CD4-positive, CD25-positive, alpha-beta regulatory T cell (primary cell): Measurements from ENCODE around the gene ENTPD2. TPM values are rescaled to one million over a fixed set of nuclear protein-coding genes. Genes with fewer than 3 reads are reported as not detected.

Experiments used
- ATAC-seq, 2 donors: fragments of 150-1000 bp; cut with Tn5 transposase; one replicate each; pipeline ENCODE4 v1.10.0; 2021; ENCODE audit warnings: low read depth in 2 of 2, moderate number of reproducible peaks in 2 of 2, moderate library complexity in 1 of 2
- DNase-seq, 3 donors: peaks; one replicate each; pipeline versions ENCODE4 v3.0.0 to v3.0.0-alpha.2; 2012 to 2022; ENCODE audit warnings: mixed read lengths in 1 of 3
- H3K27ac ChIP-seq: one replicate; pipeline ENCODE4 v1.7.0; 2013; ENCODE audit warnings: mild to moderate bottlenecking, low read length; ENCODE audit not compliant: insufficient read depth, poor library complexity, severe bottlenecking
- H3K27me3 ChIP-seq: one replicate; pipeline ENCODE4 v1.7.0; 2013; ENCODE audit warnings: low read length; ENCODE audit not compliant: control insufficient read depth, insufficient read depth
- H3K36me3 ChIP-seq: one replicate; pipeline ENCODE4 v1.7.0; 2013; ENCODE audit warnings: mild to moderate bottlenecking, low read length, moderate library complexity; ENCODE audit not compliant: control insufficient read depth, insufficient read depth
- H3K4me1 ChIP-seq: 2 replicates; pipeline ENCODE4 v1.7.0; 2013; ENCODE audit warnings: mild to moderate bottlenecking, low read length; ENCODE audit not compliant: insufficient read depth, control insufficient read depth, poor library complexity, severe bottlenecking
- H3K4me3 ChIP-seq: one replicate; pipeline ENCODE4 v1.7.0; 2013; ENCODE audit warnings: low read depth, mild to moderate bottlenecking, low read length, moderate library complexity
- H3K9me3 ChIP-seq, 2 experiments: 1 replicate in 1 of 2; 2 replicates in 1 of 2; pipeline ENCODE4 v1.7.0; 2013; ENCODE audit warnings: low read length in 2 of 2, mild to moderate bottlenecking in 1 of 2, moderate library complexity in 1 of 2; ENCODE audit not compliant: control insufficient read depth in 2 of 2
- H3K27ac Mint-ChIP-seq, 3 donors: one replicate each; pipeline ENCODE4 v1.8.0; 2020 to 2022; ENCODE audit warnings: mild to moderate bottlenecking in 3 of 3, mixed read lengths in 3 of 3, moderate library complexity in 2 of 3
- H3K27me3 Mint-ChIP-seq: one replicate; pipeline ENCODE4 v1.8.0; 2022; ENCODE audit warnings: mild to moderate bottlenecking, mixed read lengths
- H3K36me3 Mint-ChIP-seq: one replicate; pipeline ENCODE4 v1.8.0; 2020; ENCODE audit warnings: mixed read lengths
- H3K4me1 Mint-ChIP-seq, 4 donors: one replicate each; pipeline ENCODE4 v1.8.0; 2020 to 2022; ENCODE audit warnings: mixed read lengths in 4 of 4, mild to moderate bottlenecking in 1 of 4
- H3K4me3 Mint-ChIP-seq, 4 donors: one replicate each; pipeline ENCODE4 v1.8.0; 2020 to 2022; ENCODE audit warnings: mild to moderate bottlenecking in 4 of 4, mixed read lengths in 4 of 4, moderate library complexity in 3 of 4
- H3K9me3 Mint-ChIP-seq, 7 donors: one replicate each; pipeline ENCODE4 v1.8.0; 2020 to 2022; ENCODE audit warnings: mixed read lengths in 7 of 7, mild to moderate bottlenecking in 3 of 7, moderate library complexity in 2 of 7
- polyA plus RNA-seq, 4 donors: library from polyadenylated mRNA; unstranded; fragments of 300-500 nt; fragmentation: Illumina TruSeq; gene quantifications; one replicate each; pipeline ENCODE4 v1.2.3, GENCODE V29; 2021
- total RNA-seq: library from RNA; stranded (reverse); gene quantifications from one replicate; pipeline ENCODE4 v1.2.3, GENCODE V29; 2022

ENTPD2 gene
- total and polyA plus RNA-seq, 5 donors from 2014 or later = not detected

DNA sequence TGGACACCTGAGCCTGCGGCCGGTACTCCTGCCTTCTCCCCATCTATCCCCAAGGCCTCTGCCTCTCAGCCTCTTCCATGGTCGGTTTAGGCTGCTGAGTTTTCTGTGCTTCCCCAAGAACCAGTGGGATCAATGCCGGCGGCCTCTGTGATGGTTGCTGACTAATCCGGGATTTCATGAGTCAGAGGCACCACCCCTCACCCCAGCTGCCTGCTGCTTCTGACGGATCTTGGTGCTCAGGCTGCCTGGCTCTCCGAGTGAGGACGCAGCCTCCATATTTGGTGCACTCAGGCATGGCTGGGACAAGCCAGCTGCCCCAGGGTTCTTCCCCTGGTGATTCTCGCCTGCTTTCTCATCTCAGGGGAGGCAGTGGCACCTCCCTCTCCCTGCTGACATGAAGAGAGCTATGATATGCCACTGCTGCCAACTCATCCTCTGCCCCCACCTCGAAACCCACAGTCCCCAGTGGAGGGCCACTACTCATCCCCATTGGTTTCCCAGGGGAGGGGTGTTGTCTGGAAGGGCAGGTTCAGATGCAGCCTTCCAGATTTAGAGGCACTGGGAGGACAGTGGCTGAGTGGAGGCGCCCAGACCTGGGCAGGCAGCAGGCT, 29.6 kb upstream of the ENTPD2 start:
- Histone ChIP-seq H3K9me3 (no peaks in the 10 kb centered on the region), H3K4me1 (peaks cover 30% of the 10 kb centered on the region), H3K36me3 (peaks cover 11% of the 10 kb centered on the region), H3K27ac (no peak overlapping the region), H3K4me3 (no peak overlapping the region), H3K27me3 (no peaks in the 10 kb centered on the region)
- no peak for DNase-seq
- Mint-ChIP-seq H3K36me3 (peaks cover 6% of the 10 kb centered on the region), H3K27ac (no peak overlapping the region), H3K9me3 (peaks cover 0 to 2% (median 0%) of the 10 kb centered on the region in 7 donors), H3K4me1 (peaks cover 10 to 26% (median 18%) of the 10 kb centered on the region in 4 donors), H3K27me3 (no peaks in the 10 kb centered on the region), H3K4me3 (peak overlapping the region in 2 of 4 donors; percentile 54 to 63)
- no peak for ATAC-seq

- H3K27me3 Mint-ChIP-seq = no peaks in the 10 kb centered on the region
- no peak overlapping the region for H3K27ac Mint-ChIP-seq
- peak overlapping the region in 2 of 4 donors; percentile 28 to 49 for H3K4me3 Mint-ChIP-seq
- H3K36me3 Mint-ChIP-seq = peaks cover 6% of the 10 kb centered on the region
- Histone ChIP-seq H3K27ac (no peak overlapping the region), H3K4me1 (peaks cover 34% of the 10 kb centered on the region), H3K27me3 (no peaks in the 10 kb centered on the region), H3K36me3 (peaks cover 11% of the 10 kb centered on the region), H3K4me3 (no peak overlapping the region), H3K9me3 (no peaks in the 10 kb centered on the region)
- DNase-seq (no peak), ATAC-seq (no peak)
- peaks cover 5 to 22% (median 12%) of the 10 kb centered on the region in 4 donors for H3K4me1 Mint-ChIP-seq
- H3K9me3 Mint-ChIP-seq = peaks cover 0 to 2% (median 0%) of the 10 kb centered on the region in 7 donors
Observed at GRCh38 chr9:137082925-137083290, 29.0 kb upstream of the ENTPD2 start.

DNA sequence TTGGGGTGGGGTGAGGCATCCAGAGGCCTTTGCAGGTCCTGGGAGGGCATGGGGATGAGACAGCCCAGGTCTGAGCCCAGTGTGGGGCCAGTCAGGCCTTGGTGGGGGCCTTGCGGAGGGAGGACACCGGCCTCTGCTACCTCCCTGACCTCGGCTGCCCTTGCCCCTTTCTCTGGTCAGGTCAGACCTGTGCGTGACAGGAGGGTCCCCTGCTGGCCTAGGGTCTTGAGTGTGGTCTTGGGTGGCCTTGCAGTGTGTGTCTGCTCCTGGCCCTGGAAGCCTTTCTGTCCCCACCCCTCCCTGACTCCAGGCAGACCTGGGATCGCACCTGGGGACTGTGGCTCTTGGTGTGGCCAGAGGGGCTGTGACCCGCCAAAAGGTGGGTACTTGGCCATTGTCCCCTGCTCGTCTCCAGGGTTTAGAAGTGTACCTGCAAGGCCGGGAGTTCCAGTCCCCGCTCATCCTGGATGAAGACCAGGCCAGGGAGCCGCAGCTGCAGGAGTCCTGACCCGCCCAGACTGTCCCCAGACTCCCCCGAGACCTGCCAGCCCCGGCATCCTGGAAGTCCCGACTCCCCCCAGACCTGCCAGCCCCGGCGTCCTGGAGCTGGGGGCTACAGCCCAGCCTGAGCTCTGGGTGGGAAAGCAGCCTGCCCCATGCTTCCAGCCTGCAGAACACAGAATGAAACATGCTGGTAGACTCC, 28.5 kb upstream of the ENTPD2 start:
- H3K27ac ChIP-seq = no peak overlapping the region
- no peaks in the 10 kb centered on the region for H3K27me3 ChIP-seq
- Mint-ChIP-seq H3K9me3 (no peaks in the 10 kb centered on the region), H3K4me3 (peak overlapping the region in 3 of 4 donors; percentile 15 to 49 (median 28)), H3K27ac (no peak overlapping the region), H3K27me3 (no peaks in the 10 kb centered on the region), H3K4me1 (peaks cover 0 to 17% (median 9%) of the 10 kb centered on the region in 4 donors), H3K36me3 (peaks cover 6% of the 10 kb centered on the region)
- H3K36me3 ChIP-seq = peaks cover 11% of the 10 kb centered on the region
- ATAC-seq = no peak
- no peak overlapping the region for H3K4me3 ChIP-seq
- H3K4me1 ChIP-seq = peaks cover 29% of the 10 kb centered on the region
- DNase-seq = no peak
- H3K9me3 ChIP-seq = no peaks in the 10 kb centered on the region

DNA sequence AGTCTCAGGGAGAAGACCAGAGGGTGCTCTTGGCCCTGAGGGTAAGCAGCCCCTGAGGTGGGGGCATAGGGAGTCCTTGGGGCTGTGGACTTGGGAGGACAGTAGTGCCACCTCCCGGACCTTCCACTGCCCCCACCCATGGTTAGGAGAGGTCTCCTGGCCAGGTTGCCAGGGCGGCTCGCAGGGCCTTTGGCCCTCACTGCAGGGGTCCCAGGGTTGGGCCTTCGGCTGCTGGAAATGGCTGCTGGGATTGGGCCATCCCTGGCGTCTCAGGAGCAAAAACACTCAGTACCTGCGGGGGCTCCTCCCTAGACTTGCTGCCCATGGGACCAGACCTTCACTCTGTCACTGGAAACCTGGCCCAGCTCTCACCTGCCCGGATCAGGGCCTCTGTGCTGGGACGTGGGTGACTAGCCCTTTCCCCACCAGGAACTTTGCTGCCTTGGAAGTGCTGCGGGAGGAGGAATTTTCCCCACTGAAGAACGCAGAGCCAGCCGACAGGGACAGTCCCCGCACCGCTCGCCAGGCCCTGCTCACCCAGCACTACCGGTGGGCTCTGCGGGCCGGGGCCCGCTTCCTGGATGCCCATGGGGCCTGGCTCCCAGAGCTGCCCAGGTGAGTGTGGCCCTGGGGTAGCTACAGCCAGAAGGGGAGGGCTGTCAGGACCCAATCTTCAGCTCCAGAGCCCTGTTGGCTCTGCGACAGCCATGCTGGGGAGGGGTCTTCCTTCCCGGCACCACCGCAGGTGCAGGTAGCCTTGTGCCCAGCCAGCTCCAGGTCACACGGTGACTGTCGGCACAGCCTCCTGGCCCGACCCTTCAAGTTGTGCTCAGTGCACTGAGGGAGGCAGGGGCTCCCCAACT, 26.6 kb upstream of the ENTPD2 start:
- no peak for ATAC-seq
- H3K4me1 Mint-ChIP-seq = peaks cover 0 to 9% (median 2%) of the 10 kb centered on the region in 4 donors
- H3K27me3 Mint-ChIP-seq = no peaks in the 10 kb centered on the region
- H3K27me3 ChIP-seq = no peaks in the 10 kb centered on the region
- H3K36me3 ChIP-seq = peaks cover 11% of the 10 kb centered on the region
- no peaks in the 10 kb centered on the region for H3K9me3 Mint-ChIP-seq
- H3K27ac ChIP-seq = no peak overlapping the region
- no peak for DNase-seq
- peaks cover 6% of the 10 kb centered on the region for H3K36me3 Mint-ChIP-seq
- H3K4me1 ChIP-seq = peaks cover 20% of the 10 kb centered on the region
- H3K4me3 ChIP-seq = no peak overlapping the region
- no peak overlapping the region for H3K27ac Mint-ChIP-seq
- H3K9me3 ChIP-seq = no peaks in the 10 kb centered on the region
- H3K4me3 Mint-ChIP-seq = no peak overlapping the region

- peaks cover 0 to 7% (median 0%) of the 10 kb centered on the region in 4 donors for H3K4me1 Mint-ChIP-seq
- no peaks in the 10 kb centered on the region for H3K27me3 ChIP-seq
- ATAC-seq (no peak), DNase-seq (no peak)
- H3K4me3 Mint-ChIP-seq = peak overlapping the region in 2 of 4 donors; percentile 43 to 62
- H3K36me3 Mint-ChIP-seq = peaks cover 6% of the 10 kb centered on the region
- H3K36me3 ChIP-seq = peaks cover 11% of the 10 kb centered on the region
- no peaks in the 10 kb centered on the region for H3K9me3 ChIP-seq
- H3K27me3 Mint-ChIP-seq = no peaks in the 10 kb centered on the region
- no peaks in the 10 kb centered on the region for H3K9me3 Mint-ChIP-seq
- no peak overlapping the region for H3K4me3 ChIP-seq
- H3K4me1 ChIP-seq = peaks cover 14% of the 10 kb centered on the region
- H3K27ac Mint-ChIP-seq = no peak overlapping the region
- no peak overlapping the region for H3K27ac ChIP-seq
Observed at GRCh38 chr9:137079401-137079787, 25.5 kb upstream of the ENTPD2 start.

DNA sequence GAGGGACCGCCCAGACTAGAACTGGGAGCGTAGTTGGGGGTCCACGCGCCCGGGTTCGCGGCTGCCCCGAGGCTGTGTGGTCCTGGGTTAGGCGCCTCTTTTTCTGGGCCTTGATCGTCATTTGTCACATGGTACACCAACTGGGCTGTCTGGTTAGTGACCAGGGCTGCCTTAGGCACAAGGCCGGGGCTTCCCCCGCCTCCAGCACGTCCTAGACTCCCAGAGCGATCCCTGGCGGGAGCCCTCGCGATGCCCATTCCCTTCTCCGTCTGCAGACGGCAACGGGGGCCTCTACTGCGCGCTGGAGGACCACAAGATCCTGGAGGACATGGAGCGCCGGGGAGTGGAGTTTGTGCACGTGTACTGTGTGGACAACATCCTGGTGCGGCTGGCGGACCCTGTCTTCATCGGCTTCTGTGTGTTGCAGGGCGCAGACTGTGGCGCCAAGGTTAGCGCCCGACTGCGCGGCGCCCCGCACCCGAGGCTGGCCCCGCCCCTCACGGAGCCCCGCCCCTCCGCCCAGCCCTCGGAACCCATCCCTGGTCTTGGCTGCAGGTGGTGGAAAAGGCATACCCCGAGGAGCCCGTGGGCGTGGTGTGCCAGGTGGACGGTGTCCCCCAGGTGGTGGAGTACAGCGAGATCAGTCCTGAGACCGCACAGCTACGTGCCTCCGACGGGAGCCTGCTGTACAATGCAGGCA, 25.0 kb upstream of the ENTPD2 start:
- Histone ChIP-seq H3K27me3 (no peaks in the 10 kb centered on the region), H3K9me3 (no peaks in the 10 kb centered on the region), H3K36me3 (peaks cover 11% of the 10 kb centered on the region), H3K27ac (no peak overlapping the region), H3K4me3 (no peak overlapping the region), H3K4me1 (peaks cover 14% of the 10 kb centered on the region)
- H3K36me3 Mint-ChIP-seq = peaks cover 6% of the 10 kb centered on the region
- no peak for DNase-seq
- H3K27ac Mint-ChIP-seq = no peak overlapping the region
- peaks cover 0 to 7% (median 1%) of the 10 kb centered on the region in 4 donors for H3K4me1 Mint-ChIP-seq
- no peaks in the 10 kb centered on the region for H3K27me3 Mint-ChIP-seq
- H3K9me3 Mint-ChIP-seq = no peaks in the 10 kb centered on the region
- H3K4me3 Mint-ChIP-seq = peak overlapping the region in 2 of 4 donors; percentile 4 to 62
- no peak for ATAC-seq
